ENCODE data around the gene SSPN.

DNA sequence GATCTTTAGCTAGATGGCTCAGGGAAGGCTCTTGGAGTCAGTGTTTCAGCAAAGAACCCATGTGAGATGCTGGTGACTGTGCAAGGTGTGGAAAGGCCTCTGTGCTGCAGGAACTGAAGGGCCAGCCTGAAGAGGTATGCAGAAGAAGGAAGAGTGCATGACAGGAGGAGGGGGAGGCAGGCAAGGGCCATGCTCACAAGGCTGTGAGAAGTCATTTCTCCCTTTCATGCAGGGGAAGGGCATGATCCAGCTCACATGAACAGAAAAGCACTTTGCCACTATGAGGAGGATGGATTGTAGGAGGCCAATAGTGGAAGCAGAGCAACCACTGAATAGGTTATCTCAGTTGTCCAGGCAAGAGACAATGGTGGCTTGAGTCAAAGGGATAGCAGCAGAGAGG, 83.7 kb downstream of the SSPN start:
- TF ChIP-seq POLR2AphosphoS5 (IDR thresholded peaks at IDR 0.05; ENCODE audit: low read depth) (no peak), JUNB (IDR thresholded peaks at IDR 0.05; ENCODE audit: unreplicated experiment) (no peak), ZNF114 (CRISPR knock-in tag; IDR thresholded peaks at IDR 0.05) (no peak), EZH2phosphoT487 (IDR thresholded peaks at IDR 0.05; ENCODE audit: unreplicated experiment) (no peak), EZH2 (IDR thresholded peaks at IDR 0.05; ENCODE audit: low read depth, unreplicated experiment) (no peak), NANOG (IDR thresholded peaks at IDR 0.05; ENCODE audit: borderline replicate concordance) (no peak)
- TF ChIP-seq, protein P1, sequence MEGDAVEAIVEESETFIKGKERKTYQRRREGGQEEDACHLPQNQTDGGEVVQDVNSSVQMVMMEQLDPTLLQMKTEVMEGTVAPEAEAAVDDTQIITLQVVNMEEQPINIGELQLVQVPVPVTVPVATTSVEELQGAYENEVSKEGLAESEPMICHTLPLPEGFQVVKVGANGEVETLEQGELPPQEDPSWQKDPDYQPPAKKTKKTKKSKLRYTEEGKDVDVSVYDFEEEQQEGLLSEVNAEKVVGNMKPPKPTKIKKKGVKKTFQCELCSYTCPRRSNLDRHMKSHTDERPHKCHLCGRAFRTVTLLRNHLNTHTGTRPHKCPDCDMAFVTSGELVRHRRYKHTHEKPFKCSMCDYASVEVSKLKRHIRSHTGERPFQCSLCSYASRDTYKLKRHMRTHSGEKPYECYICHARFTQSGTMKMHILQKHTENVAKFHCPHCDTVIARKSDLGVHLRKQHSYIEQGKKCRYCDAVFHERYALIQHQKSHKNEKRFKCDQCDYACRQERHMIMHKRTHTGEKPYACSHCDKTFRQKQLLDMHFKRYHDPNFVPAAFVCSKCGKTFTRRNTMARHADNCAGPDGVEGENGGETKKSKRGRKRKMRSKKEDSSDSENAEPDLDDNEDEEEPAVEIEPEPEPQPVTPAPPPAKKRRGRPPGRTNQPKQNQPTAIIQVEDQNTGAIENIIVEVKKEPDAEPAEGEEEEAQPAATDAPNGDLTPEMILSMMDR (conservative IDR thresholded peaks at IDR 0.05; ENCODE audit: low read depth in 2 of 2), result no peak
- TF ChIP-seq, protein P2, sequence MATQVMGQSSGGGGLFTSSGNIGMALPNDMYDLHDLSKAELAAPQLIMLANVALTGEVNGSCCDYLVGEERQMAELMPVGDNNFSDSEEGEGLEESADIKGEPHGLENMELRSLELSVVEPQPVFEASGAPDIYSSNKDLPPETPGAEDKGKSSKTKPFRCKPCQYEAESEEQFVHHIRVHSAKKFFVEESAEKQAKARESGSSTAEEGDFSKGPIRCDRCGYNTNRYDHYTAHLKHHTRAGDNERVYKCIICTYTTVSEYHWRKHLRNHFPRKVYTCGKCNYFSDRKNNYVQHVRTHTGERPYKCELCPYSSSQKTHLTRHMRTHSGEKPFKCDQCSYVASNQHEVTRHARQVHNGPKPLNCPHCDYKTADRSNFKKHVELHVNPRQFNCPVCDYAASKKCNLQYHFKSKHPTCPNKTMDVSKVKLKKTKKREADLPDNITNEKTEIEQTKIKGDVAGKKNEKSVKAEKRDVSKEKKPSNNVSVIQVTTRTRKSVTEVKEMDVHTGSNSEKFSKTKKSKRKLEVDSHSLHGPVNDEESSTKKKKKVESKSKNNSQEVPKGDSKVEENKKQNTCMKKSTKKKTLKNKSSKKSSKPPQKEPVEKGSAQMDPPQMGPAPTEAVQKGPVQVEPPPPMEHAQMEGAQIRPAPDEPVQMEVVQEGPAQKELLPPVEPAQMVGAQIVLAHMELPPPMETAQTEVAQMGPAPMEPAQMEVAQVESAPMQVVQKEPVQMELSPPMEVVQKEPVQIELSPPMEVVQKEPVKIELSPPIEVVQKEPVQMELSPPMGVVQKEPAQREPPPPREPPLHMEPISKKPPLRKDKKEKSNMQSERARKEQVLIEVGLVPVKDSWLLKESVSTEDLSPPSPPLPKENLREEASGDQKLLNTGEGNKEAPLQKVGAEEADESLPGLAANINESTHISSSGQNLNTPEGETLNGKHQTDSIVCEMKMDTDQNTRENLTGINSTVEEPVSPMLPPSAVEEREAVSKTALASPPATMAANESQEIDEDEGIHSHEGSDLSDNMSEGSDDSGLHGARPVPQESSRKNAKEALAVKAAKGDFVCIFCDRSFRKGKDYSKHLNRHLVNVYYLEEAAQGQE (IDR thresholded peaks at IDR 0.05; ENCODE audit: unreplicated experiment), result no peak
- TF ChIP-seq, protein P3, sequence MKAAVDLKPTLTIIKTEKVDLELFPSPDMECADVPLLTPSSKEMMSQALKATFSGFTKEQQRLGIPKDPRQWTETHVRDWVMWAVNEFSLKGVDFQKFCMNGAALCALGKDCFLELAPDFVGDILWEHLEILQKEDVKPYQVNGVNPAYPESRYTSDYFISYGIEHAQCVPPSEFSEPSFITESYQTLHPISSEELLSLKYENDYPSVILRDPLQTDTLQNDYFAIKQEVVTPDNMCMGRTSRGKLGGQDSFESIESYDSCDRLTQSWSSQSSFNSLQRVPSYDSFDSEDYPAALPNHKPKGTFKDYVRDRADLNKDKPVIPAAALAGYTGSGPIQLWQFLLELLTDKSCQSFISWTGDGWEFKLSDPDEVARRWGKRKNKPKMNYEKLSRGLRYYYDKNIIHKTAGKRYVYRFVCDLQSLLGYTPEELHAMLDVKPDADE (IDR thresholded peaks at IDR 0.05), result no peak
